Progenitor cell of endocrine pancreas (in vitro differentiated cells): ENCODE measurements around the gene TMEM170A. TPM values are rescaled to one million over a fixed set of nuclear protein-coding genes. Genes with fewer than 3 reads are reported as not detected.
A peak's percentile ranks its signal among the peaks of the same experiment; 100 is the strongest.
"Not testable (repeated sequence)": the region's sequence is repeated elsewhere in the genome, so short reads cannot be mapped to it uniquely, and the experiment has no call there.

ENCODE experiments used
- DNase-seq: peaks from one replicate; pipeline ENCODE4 v3.0.0; 2021; ENCODE audit warnings: low spot score; ENCODE audit not compliant: unreplicated experiment
- H3K27ac Mint-ChIP-seq: 2 replicates; pipeline ENCODE4 v1.8.0; 2021; ENCODE audit warnings: mild to moderate bottlenecking, moderate library complexity, mixed read lengths
- H3K27me3 Mint-ChIP-seq: 2 replicates; pipeline ENCODE4 v1.8.0; 2021; ENCODE audit warnings: mixed read lengths
- H3K36me3 Mint-ChIP-seq: 2 replicates; pipeline ENCODE4 v1.8.0; 2022; ENCODE audit warnings: mixed read lengths; ENCODE audit not compliant: insufficient read depth
- H3K4me1 Mint-ChIP-seq: 2 replicates; pipeline ENCODE4 v1.8.0; 2021; ENCODE audit warnings: low read depth, mixed read lengths
- H3K4me3 Mint-ChIP-seq: 2 replicates; pipeline ENCODE4 v1.8.0; 2021; ENCODE audit warnings: low read depth, mild to moderate bottlenecking, moderate library complexity, mixed read lengths
- H3K9me3 Mint-ChIP-seq: 2 replicates; pipeline ENCODE4 v1.8.0; 2021; ENCODE audit warnings: low read depth, mixed read lengths
- total RNA-seq: library from RNA; stranded (reverse); gene quantifications from 2 replicates; pipeline ENCODE4 v1.2.1, GENCODE V29; 2021
- TF ChIP-seq, protein P1 (sequence below): fragments of 200-600 bp; sonication (generic); IDR thresholded peaks from one replicate; pipeline ENCODE4 v1.5.0; 2021; ENCODE audit warnings: antibody characterized with exemption, mild to moderate bottlenecking; ENCODE audit not compliant: unreplicated experiment

The TMEM170A gene
- total RNA-seq, 1 donor from 2014 or later, result 61.6 TPM

DNA sequence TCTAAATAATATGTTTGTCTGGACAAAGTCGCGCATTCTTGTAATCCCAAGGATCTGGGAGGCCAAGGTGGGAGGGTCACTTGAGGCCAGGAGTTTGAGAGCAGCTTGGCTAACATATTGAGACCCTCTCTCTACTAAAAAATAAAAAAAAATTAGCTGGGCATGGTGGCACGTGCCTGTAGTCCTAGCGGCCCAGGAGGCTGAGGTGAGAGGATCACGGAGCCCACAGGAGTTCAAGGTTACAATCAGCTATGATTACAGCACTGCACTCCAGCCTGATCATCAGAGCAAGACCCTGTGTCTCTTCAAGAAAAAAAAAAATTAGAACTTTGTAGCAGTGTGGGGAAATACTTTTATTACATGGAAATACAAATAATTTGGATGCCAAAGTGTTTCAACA, 36.9 kb upstream of the TMEM170A start:
- H3K27me3 Mint-ChIP-seq, result peaks cover 5% of the 10 kb centered on the region
- no peaks in the 10 kb centered on the region for H3K36me3 Mint-ChIP-seq
- TF ChIP-seq, protein P1, sequence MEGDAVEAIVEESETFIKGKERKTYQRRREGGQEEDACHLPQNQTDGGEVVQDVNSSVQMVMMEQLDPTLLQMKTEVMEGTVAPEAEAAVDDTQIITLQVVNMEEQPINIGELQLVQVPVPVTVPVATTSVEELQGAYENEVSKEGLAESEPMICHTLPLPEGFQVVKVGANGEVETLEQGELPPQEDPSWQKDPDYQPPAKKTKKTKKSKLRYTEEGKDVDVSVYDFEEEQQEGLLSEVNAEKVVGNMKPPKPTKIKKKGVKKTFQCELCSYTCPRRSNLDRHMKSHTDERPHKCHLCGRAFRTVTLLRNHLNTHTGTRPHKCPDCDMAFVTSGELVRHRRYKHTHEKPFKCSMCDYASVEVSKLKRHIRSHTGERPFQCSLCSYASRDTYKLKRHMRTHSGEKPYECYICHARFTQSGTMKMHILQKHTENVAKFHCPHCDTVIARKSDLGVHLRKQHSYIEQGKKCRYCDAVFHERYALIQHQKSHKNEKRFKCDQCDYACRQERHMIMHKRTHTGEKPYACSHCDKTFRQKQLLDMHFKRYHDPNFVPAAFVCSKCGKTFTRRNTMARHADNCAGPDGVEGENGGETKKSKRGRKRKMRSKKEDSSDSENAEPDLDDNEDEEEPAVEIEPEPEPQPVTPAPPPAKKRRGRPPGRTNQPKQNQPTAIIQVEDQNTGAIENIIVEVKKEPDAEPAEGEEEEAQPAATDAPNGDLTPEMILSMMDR, result no peak
- no peak overlapping the region for H3K4me3 Mint-ChIP-seq
- no peak overlapping the region for H3K27ac Mint-ChIP-seq
- DNase-seq, result no peak
- H3K4me1 Mint-ChIP-seq, result peaks cover 2% of the 10 kb centered on the region
- peaks cover 3% of the 10 kb centered on the region for H3K9me3 Mint-ChIP-seq

DNA sequence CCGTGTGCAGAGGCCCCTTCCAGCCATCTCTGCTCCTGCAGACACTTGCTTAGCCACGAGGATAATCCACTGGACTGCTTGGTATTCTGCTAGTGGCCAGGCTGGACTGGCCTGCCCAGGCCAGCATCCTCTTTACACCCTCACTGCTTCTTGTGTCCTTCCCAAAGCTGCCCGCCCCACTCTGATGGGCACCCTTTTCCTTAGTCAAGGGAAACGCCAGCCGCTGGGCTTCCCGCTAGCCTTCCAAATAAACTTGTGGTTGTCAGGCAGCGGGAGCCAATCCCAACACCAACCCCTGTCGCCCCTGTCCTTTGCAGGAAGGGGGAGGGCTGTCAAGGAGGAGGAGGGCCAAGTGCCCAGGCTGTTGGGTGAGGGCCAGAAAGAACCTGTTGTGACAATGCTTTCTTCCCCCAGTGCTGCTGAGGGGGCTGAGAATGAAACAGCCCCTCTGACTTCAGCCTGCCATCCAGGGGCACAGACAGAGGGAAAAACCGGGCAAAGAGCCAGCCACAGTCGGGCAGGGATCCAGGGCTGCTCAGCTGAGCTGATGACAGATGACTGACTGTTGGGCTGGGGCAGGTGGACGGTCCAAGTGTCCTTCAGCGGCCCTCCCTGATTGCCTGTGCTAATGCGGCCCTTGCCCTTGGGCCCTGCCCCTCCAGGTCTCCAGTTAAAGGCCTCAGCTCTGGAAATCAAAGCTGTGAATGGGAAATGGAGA, 34.3 kb upstream of the TMEM170A start:
- H3K27ac Mint-ChIP-seq, H3K36me3 Mint-ChIP-seq, DNase-seq, H3K9me3 Mint-ChIP-seq, H3K4me3 Mint-ChIP-seq, H3K4me1 Mint-ChIP-seq: not testable (repeated sequence)
- peaks cover 12% of the 10 kb centered on the region for H3K27me3 Mint-ChIP-seq

DNA sequence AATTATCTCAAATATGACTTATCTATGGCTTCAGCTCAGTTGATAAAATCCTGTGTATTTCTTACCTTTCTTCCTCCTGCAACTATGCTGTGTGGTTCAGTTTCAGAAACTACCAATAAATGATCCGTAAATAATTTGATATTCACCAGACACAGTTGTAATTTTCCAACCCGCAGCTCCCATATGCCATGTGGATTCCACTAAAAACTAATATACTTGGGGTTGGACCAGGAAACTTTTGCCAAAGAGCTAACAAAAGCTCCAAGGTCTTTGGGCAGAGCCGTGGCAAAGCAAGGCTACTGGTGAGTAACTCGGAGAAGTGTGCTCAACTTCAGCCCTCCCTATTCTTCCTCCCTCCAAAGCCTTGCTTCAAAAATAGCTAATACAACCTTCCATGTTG, 33.1 kb upstream of the TMEM170A start:
- no peaks in the 10 kb centered on the region for H3K9me3 Mint-ChIP-seq
- no peak overlapping the region for H3K27ac Mint-ChIP-seq
- TF ChIP-seq, protein P1, result no peak
- DNase-seq, result no peak
- H3K4me1 Mint-ChIP-seq, result peaks cover 2% of the 10 kb centered on the region
- no peak overlapping the region for H3K4me3 Mint-ChIP-seq
- peaks cover 14% of the 10 kb centered on the region for H3K27me3 Mint-ChIP-seq
- H3K36me3 Mint-ChIP-seq, result no peaks in the 10 kb centered on the region

GRCh38 chr16:75495076-75495674, 30.7 kb upstream of the TMEM170A start, which contains the start of gene CHST6:
Gene CHST6, minus strand, starts transcription at chr16:75495441. Its CDS starts 15,613 bp downstream, at chr16:75479828.
- peak within 1 kb of the TSS; percentile 75 for H3K4me3 Mint-ChIP-seq
- H3K9me3 Mint-ChIP-seq, result no peaks in the 10 kb centered on the region
- H3K36me3 Mint-ChIP-seq, result no peaks in the 10 kb centered on the region
- peak; percentile 55 for DNase-seq
- peak within 1 kb of the TSS; percentile 47 for H3K27ac Mint-ChIP-seq
- peaks cover 2% of the 10 kb centered on the region for H3K4me1 Mint-ChIP-seq
- TF ChIP-seq, protein P1, result no peak
- H3K27me3 Mint-ChIP-seq, result peaks cover 14% of the 10 kb centered on the region

- H3K27ac Mint-ChIP-seq, result peak overlapping the region; percentile 47
- TF ChIP-seq, protein P1, result no peak
- no peak for DNase-seq
- peaks cover 14% of the 10 kb centered on the region for H3K27me3 Mint-ChIP-seq
- no peaks in the 10 kb centered on the region for H3K36me3 Mint-ChIP-seq
- H3K9me3 Mint-ChIP-seq, result no peaks in the 10 kb centered on the region
- H3K4me1 Mint-ChIP-seq, result peaks cover 2% of the 10 kb centered on the region
- peak overlapping the region; percentile 75 for H3K4me3 Mint-ChIP-seq
Measured at GRCh38 chr16:75494661-75495075, 30.2 kb upstream of the TMEM170A start.
